Left ventricle myocardium superior (tissue), 1 donor: ENCODE results near the gene SLC23A2. TPM values are rescaled to one million over a fixed set of nuclear protein-coding genes. Genes with fewer than 3 reads are reported as not detected.
"Not testable (repeated sequence)": the region's sequence is repeated elsewhere in the genome, so short reads cannot be mapped to it uniquely, and the experiment has no call there.

Experiments
- ATAC-seq: fragments of 200-7000 bp; cut with Tn5 transposase; one replicate; pipeline ENCODE4 v1.9.1; 2020; ENCODE audit warnings: mild to moderate bottlenecking, moderate library complexity
- DNase-seq: peaks from one replicate; pipeline ENCODE4 v3.0.0-alpha.2; 2020
- intact Hi-C: fragments of 100-400 bp; cut with micrococcal nuclease; formaldehyde crosslinking; loops from one replicate; pipeline ENCODE4 v1.11.0; 2022
- total RNA-seq: library from RNA; stranded (reverse); fragmentation: NEBNext Ultra II Directional; extraction: Animal tissue kit (Norgen Biotek cat#: 25700); gene quantifications from one replicate; pipeline ENCODE4 v1.2.1, GENCODE V29; 2021
- donor health status: DM: no; HTN: yes; CAD: no; lungs with severe emphysema.

The SLC23A2 gene
- total RNA-seq, 1 donor from 2014 or later, result 6.4 TPM

DNA sequence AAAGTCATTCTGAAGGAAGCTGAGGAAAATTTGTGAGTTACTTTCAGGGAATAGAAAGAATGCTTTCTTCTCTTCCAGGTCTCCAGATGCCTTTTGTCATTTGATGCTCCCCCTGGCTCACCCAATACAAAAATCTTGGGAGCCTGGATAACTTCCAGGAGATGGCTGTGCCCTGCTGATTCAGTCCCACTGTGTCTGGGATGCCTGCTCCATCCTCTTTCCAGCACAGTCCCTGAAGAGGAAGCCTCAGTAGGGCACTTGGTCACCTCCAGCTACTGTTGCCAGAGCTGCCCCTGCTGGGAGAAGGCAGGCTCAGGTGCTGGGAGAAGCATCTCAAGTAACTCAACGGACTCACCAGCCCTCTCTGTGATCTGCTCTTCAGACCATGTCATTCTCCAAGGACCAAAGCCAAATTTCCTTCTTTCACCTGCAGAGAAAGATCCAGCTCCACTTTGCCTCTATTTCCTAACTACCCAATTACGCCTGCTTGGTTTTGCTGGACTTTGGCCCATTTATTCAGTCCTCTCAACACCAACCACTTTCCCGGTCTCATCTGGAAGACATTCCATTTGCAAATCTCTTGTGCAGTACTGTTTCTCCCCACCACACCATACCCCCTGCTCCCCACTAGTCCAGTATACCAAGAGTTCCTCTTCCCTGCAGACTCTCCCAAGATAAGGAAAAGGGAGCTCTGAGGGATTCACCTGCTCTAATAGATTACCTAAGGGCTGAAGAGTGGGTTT lies 53.3 kb downstream of the SLC23A2 start:
- intact Hi-C loops, result no loop called here
- DNase-seq (no peak), ATAC-seq (no peak)

DNA sequence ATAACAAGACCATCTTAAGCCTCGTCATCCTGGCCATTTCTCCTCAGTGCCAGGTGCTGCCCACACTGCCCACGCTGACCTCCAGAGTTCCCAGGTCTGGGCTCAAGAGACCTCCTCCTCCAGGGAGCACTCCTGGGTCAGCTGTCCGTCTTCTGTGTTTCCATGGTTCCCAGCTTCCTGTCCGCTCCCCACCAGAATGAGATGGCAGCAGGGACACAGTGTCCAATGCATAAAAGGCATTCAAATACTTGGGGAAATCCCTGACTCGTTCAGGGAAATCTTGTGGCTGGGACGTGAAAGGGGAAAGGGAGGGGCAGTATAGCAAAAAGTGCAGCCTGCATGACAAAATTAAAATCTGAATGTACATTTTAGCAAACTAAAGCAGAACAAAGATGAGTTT lies 54.3 kb downstream of the SLC23A2 start:
- intact Hi-C loops, result no loop called here
- DNase-seq, result no peak
- no peak for ATAC-seq

DNA sequence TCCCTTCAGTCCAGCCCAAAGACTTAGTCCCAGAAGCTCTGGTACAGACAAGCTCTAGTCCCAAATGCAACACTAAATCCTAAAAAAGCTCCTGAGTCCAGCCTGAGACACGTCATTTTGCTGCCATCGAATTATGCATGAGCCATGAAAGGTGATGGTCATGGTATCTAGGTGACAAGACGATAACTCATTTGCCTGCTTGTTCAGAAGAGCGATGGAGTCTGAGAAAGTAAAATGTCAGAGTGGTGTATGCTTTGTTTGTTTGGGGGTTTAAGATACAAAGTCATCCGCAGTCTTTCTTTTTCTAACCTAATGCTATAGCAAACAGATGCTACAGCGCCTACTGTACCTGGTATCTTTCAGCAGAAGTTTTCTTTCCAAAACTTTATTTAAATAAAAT lies 54.7 kb downstream of the SLC23A2 start:
- ATAC-seq, result no peak
- no peak for DNase-seq
- intact Hi-C loops, result no loop called here

DNA sequence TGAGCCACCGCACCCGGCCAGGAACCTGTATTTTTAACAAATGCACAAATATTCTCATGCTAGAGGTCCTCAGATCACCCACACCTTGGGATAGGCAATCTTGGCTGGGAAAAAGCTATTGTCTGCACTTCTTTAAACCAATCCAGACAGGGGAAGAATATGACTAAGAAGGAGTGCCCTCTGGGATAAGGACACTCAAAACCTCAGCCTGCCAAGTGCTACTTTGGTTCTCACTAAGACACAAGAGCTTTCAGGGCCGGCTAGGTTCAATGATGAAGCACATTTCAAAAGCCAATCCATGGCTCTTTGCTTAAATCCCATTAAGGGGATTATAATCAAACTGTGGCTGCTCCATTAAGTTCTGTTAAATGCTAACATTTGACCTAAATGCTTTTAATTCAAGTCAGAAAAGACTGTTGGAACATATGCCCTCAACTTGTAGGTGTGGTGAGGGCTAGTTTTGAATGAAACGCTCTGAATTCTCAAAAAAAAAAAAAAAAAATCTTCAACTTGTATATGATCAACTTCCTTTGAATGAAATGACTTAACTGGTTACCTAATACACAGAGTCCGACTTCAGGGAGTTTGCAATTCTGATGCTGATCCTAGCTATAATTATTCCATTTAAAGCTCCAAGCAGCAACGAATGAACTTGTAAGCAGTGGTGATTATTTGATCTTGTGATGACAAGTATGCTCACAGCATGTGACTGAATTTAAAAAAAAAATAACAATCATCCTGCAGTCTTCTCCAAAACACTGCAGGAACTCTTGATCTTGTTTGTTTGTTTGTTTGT lies 56.6 kb downstream of the SLC23A2 start:
- no peak for DNase-seq
- peak; percentile 40 for ATAC-seq
- intact Hi-C loops, result no loop called here

DNA sequence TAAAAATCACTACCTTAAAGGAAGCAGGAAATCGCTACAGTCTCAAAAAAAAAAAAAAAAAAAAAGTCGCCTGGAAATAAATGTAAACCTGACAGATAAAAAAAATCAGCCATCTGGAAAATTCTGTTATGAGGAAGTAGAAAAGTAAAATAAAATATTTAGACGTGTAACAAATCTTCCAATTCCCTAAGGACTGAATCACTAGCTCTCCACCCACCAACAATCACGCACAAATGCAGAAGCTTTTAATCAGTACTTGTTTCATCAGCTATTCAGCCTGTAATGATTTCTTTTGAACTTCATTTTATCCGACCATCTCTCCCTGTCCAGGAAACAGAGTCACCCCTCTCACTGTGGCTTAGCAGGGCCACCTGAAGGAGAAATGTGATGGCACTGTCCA lies 59.0 kb downstream of the SLC23A2 start:
- ATAC-seq (no peak), DNase-seq (no peak)
- intact Hi-C loops, result no loop called here

DNA sequence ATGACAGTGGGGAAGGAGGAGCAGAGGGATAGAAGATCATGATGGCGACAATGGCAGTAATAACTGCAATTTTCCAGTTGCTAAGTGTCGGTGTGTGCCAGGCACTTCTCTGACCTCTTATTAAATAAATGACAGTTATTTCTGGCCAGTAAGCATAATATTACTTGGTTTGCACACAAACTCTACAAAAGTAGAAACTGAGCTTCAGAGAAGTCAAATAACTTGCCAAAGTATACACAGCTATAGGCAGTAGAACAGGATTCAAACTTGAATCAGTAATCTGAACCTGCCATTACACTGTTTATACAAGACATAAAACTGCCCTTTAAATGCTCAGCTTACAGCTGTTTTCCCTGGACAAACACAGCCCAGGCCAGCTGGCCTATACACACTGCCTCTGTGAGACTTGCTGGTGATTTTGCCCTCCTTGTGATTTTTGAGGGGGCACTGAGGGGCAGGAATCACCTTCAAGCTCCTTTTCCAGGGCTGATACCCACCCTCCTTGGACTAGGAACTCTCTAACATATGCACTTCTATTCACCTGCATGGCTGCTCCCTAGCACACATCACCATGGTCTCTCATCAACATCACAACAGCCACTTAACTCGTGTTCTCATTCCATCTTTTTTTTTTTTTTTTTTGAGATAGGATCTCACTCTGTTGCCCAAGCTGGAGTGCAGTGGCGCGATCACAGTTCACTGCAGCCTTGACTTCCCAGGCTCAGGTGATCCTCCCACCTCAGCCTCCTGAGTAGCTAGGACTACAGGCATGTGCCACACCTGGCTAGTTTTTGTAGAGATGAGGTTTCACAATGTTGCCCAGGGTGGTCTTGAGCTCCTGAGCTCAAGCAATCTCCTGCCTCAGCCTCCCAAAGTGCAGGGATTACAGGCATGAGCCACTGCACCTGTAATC lies 63.6 kb downstream of the SLC23A2 start:
- intact Hi-C loops, result no loop called here
- ATAC-seq (no peak), DNase-seq (no peak)

DNA sequence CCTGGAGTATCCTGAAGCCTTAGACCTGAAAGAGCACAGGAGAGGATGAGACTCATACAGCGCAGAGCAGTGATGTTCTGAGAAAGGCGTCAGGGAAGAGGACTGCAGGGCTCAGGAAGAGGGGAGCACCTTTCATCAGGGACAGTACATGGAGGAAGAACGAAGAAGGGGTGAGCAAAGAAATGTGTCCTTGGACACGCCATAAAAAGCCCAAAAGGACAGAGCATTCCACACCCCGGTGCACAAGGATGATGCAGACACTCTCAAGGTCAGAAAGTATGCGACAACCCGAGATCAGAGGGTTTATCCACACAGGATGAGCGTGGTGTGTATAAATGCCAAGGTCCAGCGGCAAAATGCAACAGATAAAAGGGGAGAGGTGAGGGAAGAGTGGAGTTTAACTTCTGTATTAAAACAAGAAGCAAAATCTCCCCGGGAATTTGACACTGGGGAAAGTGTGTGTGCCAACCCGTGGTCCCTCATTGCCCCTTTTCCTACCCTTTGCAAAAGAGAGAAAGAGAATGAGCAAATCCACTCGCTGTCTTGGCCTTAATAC lies 64.4 kb downstream of the SLC23A2 start:
- intact Hi-C loops, result no loop called here
- ATAC-seq (no peak), DNase-seq (no peak)

DNA sequence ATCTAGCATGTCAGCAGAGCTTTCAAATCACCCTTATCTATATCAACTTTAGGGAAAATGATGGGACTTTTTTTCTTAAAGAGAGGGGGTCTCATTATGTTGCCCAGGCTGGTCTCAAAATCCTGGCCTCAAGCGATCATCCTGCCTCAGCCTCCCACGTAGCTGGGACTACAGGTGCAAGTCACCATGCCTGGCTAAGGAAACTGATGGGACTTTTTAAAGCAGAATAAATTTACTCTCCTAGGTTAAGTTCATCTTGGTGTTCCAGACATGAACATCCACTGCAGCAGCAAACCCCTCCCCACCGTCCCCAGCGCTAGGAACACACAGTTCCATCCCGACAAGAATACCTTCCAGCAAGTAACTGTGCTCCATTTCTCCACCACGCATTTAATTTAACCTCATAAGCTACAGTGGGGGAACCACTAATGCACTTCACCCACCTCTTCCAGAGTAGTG lies 64.9 kb downstream of the SLC23A2 start:
- no peak for DNase-seq
- no peak for ATAC-seq
- intact Hi-C loops, result no loop called here

DNA sequence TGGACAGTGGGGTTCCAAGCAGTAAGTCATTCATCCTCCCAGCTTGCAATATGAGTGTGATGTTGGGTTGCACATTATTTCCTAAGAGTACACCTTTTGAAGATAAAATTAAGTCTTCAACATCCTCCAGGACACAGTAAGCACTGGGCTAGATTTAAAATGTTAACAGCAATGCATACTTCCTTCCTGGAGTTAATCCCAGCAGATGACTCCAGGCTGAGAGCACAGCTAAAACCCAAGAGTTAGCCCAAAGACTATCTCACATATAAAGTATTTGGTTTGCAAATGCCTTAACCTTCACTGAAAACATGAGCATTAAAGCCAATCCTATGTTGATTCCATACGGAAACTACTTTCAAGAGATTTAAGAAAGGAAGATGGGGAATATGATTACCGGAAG lies 69.2 kb downstream of the SLC23A2 start:
- intact Hi-C loops, result no loop called here
- ATAC-seq (no peak), DNase-seq (no peak)

DNA sequence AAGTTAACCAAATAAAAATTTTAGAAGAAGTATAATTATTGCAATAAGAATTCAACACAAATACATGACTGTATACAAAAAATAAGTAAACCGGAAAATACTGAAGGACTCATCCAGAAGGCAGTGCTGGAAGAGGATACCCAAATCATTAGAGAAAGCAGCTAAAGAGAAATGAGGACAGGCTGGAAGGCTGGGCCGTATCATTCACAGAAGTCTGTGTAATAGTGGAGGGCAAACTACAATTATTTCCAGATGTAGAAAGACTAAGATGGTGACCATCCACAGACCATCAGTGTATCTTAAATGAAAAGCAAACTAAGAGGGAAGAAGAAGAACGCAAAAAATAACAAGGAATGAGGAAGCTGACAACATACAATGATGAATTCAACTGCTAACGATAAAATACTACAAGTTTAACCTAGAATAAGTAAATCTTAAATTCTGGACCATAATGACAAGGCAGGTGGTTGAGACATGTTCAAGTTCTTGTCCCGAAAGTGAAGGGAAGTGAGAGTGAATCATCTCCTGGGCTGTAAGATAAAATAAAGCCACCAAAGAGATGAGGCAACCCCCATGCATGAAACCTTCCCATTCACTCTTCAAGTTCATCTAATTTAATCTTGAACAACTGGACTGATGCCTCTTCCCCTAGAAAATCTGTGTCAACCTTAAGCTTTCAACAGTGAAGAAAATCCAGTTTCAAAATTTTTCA lies 71.5 kb downstream of the SLC23A2 start:
- no peak for DNase-seq
- no peak for ATAC-seq
- intact Hi-C loops, result no loop called here

DNA sequence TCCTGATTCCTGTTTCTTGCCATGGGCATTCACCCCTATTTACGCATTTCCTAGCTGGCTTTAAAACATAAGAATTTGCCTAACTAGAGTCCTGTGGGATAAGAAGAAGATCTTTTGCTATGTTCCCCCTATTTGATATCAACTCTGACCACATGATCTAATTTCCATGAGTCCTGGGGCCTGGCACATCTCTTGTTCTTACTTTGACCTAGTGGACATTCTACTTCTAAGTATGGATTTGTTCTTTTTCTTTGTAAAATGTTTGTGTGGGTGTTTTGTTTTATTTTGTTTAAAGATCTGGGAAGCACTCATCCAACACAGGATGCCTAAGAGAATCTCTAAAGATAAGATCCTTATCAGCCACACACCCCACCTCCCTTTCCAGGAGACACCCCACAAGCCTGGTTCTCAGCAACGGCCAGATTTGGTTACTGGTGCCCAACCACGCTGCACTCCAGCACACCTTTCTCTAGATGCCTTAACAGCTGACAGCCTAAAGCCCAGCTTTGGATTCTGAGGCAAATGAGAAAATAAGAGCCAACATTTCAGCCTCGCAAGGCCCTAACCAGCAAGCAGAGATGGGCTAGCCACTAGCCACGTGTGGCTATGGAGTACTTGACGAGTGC lies 74.7 kb downstream of the SLC23A2 start:
- intact Hi-C loops, result no loop called here
- peak; percentile 18 for ATAC-seq
- DNase-seq, result no peak

DNA sequence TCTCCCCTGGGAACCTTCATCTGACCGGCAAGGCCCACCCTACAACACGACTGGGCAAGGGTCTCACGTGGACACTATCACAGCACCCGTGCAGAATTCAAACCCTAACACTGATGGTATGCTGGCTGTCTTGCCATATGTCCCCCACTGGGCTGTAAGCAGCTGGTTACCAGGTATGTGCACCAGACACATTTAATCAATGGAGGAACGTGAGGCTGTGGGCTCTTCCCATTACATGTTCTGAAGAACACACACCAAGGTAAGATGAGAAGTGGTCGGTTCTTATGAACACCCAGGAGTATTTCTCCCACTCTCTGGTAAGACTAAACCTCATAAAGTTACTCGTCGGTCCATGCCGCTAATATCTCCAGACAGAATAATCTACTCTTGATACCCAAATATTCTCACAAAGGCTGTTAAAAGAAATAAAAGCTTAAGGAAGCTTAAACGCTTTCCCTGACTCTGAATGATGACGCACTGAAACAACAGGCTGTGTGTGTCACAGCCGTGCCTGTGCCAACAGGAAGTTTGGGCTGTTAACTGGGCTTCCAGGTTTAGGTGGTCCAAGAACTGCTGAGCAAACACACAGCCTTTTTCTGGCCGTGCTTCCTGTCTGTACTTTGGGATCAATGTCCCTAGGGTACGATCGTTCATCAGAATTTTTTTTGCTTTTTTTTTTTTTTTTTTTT lies 75.3 kb downstream of the SLC23A2 start:
- ATAC-seq (peak; percentile 87), DNase-seq (peak; percentile 75)
- intact Hi-C loops, result no loop called here

DNA sequence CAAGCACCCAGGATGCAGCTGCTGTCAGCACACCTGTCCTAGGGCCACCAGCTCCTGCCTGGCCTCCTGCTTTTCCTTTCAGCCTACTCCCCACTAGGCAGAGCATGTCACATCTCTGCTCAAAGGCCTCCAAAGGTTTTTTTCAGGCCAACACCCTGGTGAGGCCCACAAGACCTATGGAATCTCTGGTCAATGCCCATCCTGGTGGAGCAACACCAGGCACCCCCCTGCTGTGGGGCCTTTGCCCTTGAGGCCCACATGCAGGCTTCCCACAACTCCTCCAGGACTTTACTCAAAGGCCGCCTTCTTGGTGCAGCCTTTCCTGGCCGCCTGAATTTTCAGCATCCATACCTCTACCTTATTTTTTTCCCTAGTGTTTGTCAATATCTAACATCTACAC lies 76.9 kb downstream of the SLC23A2 start:
- no peak for DNase-seq
- no peak for ATAC-seq
- intact Hi-C loops, result no loop called here

DNA sequence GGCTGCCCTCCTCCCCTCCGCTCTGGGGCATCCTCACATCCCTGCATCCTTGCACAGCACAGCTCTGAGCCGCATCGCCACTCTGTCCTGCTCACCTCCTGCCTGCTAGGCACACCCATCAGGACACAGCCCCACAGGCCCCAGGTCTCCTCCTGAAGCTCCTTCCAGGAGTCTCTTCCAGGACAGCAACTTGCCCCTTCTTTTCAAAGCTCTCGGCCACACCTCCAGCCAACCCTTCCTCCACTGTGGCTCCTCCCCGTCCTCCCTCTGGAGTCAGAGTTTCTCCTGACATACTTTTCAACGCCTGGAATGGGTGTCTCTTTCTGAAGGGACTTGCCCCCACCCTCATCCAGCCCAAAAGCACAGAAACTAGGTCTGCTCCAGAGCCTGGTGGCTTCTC lies 77.3 kb downstream of the SLC23A2 start:
- DNase-seq (no peak), ATAC-seq (no peak)

DNA sequence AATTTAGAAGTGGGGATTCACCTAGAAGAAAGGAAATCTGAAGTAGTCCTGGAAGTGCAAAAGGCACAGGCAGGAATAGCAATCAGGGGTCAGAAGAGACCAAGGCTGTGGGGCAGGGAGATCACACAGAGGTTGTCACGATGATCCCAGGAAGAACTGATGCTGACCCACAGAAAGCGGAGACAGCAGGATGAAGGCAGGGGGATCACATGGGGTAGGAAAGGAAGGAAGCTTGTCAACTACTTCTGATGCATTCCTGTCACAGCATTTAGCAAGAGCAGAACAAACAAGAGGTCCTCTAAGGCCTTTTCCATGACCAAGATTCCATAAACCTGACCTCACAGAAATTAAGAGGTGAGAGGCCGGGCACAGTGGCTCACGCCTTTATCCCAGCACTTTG lies 79.1 kb downstream of the SLC23A2 start:
- intact Hi-C loops, result no loop called here
- ATAC-seq (no peak), DNase-seq (no peak)

More for the DNA sequence above, 77.3 kb downstream of the SLC23A2 start:
- intact Hi-C loops, result no loop called here

DNA sequence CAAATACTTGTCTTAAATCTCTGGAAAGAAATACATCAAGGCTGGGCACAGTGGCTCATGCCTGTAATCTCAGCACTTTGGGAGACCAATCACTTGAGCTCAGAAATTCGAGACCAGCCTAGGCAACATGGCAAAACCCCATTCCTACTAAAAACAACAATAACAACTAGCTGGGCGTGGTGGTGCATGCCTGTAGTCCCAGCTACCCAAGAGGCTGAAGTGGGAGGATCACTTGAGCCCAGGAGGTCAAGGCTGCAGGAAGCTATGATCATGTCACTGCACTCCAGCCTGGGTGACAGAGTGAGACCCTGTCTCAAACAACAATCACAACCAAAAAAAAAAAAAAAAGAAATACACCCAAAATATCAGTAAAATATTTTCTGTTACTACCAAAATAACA lies 80.0 kb downstream of the SLC23A2 start:
- DNase-seq, ATAC-seq, intact Hi-C loops: not testable (repeated sequence)

DNA sequence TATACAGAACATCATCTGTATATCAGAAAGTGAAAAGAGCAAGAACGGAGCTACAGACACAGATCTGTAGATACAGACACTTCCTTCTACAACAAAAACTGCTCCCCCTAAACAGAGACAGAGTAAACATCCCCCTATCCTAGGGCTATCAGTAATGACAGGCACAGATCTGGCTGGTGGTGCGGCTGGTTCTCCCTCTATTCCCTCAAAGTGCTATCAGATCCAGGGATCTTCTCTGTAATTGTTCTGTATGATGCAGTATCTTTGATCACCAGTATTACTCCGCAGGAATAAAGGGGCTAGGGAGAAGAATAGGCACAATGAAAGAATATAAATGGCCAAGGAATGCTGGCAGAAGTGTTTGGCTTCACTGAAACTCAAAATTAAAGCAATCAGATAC lies 80.7 kb downstream of the SLC23A2 start:
- intact Hi-C loops, result no loop called here
- ATAC-seq (no peak), DNase-seq (no peak)

DNA sequence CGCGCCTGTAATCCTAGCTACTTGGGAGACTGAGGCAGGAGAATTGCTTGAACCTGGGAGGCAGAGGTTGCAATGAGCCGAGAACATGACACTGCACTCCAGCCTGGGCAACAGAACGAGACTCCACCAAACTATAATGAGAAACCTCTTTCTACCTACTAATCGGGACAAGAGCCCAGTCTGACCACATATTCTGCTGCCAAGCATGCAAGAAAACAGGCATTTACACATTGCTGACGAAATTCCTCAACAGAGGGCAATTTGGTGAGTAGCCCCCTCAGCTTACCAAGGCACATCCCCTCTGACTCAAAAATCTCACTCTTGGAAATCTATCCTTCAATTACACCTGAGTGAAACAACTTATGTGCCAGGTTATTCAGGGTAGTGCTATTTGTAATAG lies 81.2 kb downstream of the SLC23A2 start:
- intact Hi-C loops, result no loop called here
- ATAC-seq (no peak), DNase-seq (no peak)
